Skeletal muscle cell (primary cell): Measurements from ENCODE around the gene NIT2.
"Not testable (repeated sequence)": the region's sequence is repeated elsewhere in the genome, so short reads cannot be mapped to it uniquely, and the experiment has no call there.

ENCODE experiments used
- DNase-seq: peaks from one replicate; pipeline ENCODE4 v3.0.0-alpha.2; 2010; ENCODE audit warnings: low read depth
- H3K4me3 ChIP-seq: 2 replicates; pipeline ENCODE4 v1.5.1; 2011; ENCODE audit warnings: low read depth, mild to moderate bottlenecking, control low read depth, low read length, moderate library complexity

NIT2 gene, protein sequence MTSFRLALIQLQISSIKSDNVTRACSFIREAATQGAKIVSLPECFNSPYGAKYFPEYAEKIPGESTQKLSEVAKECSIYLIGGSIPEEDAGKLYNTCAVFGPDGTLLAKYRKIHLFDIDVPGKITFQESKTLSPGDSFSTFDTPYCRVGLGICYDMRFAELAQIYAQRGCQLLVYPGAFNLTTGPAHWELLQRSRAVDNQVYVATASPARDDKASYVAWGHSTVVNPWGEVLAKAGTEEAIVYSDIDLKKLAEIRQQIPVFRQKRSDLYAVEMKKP

DNA sequence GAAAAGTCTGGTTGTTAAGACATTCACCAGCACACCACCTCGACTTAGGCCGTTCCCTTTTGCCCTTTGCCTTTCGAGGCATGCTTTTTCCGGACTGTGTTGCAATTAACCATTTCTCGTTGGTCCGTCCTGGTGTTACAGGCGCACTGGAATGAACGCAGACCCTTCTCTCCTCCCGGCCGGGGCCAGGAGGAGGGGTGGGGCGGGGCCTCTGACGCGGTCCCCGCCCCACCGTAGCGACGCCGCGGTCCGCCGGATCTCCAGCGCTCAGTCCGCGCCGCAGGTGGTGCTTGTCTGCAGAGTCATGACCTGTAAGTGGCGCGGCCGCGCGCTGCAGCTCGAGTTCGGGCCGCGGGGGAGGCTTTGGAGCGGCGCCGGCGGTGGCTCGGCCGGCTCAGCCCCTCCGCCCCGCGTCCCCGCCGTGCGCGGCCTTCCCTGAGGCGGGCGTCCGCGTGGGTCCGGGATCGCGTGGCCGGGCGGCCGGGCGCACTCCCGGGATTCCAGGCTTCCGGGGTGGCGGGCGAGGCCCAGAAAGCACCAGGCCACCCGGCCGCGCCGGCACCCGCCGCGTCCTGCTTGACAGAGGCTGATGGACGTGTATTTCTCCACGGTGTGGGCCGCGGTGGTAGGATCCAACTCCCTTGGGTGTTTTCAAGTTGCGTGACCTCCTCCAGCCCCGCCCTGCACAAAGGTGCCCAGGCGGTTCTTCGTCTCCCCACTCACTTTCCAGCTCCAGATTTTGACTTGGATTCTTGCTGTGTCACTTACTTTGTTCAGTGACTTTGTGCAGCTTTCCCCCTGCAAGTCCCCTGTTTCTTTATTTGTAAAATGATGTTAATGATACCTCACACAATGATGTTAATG lies at the start of gene NIT2:
NIT2 (plus strand) TSS at position 270 of the 864 bp plus-strand sequence; CDS start at position 305, 35 bp downstream.
- H3K4me3 ChIP-seq, result peak within 1 kb of the TSS; percentile 52
- DNase-seq, result peak; percentile 39

DNA sequence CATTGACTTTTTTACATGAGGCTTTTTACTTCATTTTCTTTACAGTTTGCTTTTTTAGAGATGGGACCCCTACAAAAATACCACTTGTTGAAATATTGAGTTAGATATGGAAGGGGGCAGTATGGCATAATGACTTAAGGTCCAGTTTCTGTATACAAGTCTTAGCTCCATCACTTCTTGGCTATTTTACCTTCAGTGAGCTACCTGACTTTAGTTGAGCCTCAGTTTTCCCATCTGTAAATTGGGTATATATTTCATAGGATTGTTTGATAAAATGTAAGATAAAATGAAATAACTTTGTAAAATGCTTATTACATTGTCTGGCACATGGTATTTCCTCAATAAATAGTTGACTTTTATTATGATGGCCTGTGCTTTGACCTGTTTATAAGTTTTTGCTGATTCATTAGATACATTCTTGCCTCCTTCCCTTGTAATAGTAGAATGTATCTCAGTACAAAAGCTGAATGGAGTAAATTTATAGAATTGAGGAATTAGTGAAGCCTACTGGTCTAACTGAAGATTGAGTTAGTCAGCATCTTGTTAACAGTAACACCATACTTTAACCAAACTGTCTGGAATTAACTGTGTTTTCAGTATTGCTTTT lies 46.2 kb upstream of the NIT2 start:
- no peak overlapping the region for H3K4me3 ChIP-seq
- DNase-seq, result no peak

DNA sequence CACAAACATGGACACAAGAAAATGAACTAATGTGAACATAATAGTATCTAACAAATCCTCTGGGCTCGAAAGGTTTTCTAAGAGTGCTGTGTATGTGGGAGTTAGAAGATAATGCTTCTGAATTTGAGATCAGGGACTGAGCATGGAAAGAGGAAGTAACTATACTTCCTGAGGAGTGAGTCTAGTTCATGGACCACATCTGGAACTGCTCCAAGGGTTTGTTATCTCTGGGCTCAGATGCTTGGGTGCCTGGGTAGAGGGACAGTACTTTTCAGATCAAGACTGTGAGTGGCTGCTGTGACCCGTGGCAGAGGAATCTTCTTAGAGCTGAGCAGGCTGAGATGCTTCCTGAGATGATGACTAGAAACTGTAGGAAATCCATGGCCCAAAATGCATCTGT lies 45.2 kb upstream of the NIT2 start:
- no peak overlapping the region for H3K4me3 ChIP-seq
- DNase-seq, result no peak

DNA sequence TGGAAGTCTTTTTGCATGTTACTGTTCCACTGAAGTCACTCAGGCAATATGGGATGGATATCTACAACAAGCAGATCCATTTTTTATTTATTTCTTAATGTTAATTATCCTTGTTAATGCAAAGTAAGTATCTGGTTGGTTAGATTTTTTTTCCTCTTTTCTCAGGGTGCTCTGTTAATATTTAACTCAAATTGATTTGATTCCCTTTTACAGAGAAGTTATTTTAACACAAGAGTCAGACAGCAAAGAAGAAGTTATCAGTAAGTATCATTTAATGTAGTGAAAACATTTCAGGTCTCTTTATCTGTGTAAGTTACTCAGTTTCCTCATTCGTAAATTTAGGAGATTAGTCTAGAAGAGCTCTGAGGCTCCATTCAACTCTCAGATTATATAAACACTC lies 39.5 kb upstream of the NIT2 start:
- no peak for DNase-seq
- H3K4me3 ChIP-seq, result no peak overlapping the region

DNA sequence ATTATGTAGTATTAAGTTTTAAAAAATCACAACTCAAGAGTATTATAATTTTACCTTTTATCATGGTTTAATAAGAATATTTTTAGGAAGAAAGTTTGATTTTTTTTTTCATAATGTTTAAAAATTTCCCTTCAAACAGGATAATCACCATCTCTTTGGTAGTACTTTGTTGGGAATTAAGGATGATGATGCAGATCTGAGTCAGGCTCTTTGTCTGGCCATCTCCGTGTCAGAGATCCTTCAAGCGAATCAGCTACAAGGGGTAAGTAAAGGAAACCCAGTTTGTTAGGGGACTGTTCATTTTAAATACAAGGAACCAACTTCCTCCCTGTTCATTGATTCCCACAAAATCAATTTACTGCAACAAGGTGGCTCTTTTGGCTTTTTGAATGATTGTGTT lies 36.8 kb upstream of the NIT2 start:
- no peak overlapping the region for H3K4me3 ChIP-seq
- peak; percentile 1 for DNase-seq

DNA sequence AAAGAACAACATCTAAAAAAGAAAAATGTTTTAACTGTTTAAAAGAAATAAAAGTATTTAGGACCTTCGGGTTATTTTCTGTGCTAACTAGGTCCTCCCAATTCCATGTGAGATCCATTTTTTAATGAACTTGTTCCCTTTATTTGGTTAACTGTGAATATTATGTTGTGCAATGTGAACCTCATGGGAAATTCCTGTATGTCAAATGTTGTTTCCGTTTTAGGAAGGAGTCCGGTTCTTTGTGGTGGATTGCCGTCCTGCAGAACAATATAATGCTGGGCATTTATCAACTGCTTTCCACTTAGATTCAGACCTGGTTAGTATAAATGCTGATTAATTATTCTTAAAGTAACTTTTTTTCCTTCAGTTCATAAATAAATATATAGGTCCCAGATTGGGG lies 35.5 kb upstream of the NIT2 start:
- no peak overlapping the region for H3K4me3 ChIP-seq
- no peak for DNase-seq

DNA sequence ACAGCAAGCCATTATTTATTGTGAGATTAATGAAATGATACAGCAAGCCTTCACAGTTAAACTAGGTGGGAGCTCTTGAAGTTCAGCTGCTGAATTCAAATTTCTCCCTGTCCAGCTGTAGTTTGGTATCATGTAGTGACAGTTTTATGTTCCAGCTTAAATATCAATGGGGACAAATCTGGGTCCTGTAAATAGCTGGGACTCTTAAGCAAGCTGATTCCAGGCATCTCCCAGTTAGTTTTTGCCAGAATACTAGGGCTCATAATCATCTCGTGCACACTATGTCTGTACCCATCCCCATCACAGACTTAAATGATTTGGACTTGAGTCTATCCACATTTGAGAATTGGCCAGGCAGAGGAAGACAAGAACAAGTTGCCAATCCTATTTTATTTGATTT lies 27.9 kb upstream of the NIT2 start:
- H3K4me3 ChIP-seq, result no peak overlapping the region
- DNase-seq, result no peak

DNA sequence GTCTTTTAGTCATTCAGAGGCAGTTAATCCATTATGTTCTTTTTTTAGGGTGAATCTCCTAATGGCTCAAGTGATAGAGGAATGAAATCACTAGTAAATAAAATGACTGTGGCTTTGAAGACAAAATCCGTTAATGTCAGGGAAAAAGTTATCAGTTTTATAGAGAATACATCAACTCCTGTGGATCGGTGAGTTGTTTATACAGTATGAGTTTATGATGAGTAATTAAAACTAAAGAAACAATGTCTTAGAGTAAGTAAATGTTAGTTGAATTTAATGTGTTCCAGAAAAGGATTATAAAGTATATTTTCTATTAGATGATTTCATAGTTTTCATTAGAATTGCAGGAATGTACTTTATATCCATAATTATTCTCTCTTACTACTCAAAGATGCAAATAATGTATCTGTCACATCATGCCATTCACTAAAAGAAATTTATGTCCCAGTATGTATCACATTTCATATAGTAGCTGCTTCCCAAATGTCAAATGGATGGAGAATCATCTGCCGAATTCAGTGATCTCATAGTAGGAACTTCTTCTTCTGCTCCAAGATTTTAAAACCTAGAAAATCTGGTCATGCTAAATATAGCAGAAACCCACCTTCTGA lies 24.1 kb upstream of the NIT2 start:
- no peak for DNase-seq
- no peak overlapping the region for H3K4me3 ChIP-seq

DNA sequence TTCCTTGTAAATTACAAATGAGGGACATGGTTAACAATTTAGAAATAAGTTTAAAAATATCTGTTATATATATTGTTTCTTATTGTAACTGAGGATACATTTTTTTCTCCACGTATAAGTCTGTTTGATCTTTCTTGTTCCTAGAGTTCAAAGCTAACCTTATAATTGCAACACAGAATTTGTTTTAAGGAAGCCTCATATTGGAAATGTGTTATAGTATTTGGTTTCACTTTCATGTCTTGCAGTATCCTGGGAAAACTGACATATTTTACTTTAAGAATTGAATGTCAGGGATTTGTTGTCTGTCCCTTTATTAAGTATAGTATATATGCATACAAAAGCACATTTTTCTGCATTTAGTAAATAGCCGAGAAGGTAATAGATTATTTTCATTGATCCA lies 23.5 kb upstream of the NIT2 start:
- no peak for DNase-seq
- no peak overlapping the region for H3K4me3 ChIP-seq

DNA sequence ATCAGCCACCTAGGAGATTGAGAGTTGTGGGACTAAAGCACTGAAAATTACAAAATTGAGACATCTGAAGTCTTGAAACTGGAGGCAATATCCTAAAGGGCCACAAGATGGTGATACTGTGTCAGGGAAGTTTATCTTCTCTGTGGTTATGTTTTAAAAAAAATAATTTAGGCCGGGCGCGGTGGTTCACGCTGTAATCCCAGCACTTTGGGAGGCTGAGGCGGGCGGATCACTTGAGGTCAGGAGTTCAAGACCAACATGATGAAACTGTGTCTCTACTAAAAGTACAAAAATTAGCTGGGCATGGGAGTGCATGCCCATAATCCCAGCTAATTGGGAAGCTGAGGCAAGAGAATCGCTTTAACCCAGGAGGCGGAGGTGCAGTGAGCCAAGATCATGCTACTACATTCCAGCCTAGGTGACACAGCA lies 17.9 kb upstream of the NIT2 start:
- DNase-seq, result peak; percentile 25

DNA sequence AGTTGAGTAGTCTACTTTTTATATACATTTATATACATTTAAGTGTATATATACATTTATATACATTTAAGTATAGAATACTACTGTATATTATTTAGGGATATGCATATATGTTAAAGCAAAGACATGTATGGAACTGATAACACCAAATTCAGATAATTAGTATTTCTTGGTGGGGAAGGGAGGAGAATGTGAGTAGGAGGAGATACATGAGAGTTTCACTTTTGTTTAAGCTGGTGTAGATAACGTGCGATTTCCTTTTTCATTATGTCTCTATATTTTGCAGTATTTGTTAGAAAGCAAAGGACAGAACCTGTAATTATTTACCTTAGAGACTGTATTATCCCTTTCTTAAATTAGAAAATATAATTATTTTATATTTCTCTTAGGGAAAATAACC lies 16.6 kb upstream of the NIT2 start:
- no peak overlapping the region for H3K4me3 ChIP-seq
- no peak for DNase-seq

More for the DNA sequence above, 17.9 kb upstream of the NIT2 start:
- no peak overlapping the region for H3K4me3 ChIP-seq

DNA sequence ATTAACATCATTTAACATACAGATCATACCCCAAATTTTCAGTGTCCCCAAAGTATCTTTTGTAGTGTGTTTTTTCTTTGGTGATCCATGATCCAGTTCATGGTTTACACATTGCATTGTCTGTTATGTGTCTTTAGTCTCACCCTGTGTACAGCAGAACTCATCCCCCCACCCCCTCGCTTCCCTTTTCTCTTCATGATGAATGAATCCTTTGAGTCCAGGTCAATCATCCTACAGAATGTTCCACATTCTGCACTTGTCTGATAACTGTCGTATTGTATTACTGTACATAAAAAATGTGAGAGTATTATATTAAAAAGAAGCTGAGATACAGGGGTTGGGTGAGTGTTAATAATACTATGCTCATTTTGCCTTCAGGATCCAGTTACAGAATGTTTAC lies 14.6 kb upstream of the NIT2 start:
- DNase-seq, result no peak
- H3K4me3 ChIP-seq, result no peak overlapping the region

DNA sequence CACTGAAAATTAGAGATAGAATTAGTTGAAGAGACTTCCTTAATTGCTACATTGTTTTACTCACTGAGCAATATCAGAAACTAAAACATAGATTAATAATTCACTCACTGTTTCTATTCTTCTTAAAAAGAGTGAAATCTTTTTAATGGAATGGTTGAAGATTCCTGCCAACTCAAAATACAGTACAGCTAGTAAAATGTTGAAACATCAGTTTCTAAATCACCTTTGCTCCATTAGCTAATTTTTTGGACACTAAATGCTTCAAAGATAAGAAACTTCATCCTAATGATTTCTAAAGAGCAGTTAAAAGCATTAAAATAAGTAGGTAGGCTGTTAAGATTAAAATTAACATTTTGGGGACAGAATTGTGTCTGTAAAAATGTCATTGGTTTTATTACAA lies 10.5 kb upstream of the NIT2 start:
- no peak overlapping the region for H3K4me3 ChIP-seq
- DNase-seq, result no peak

DNA sequence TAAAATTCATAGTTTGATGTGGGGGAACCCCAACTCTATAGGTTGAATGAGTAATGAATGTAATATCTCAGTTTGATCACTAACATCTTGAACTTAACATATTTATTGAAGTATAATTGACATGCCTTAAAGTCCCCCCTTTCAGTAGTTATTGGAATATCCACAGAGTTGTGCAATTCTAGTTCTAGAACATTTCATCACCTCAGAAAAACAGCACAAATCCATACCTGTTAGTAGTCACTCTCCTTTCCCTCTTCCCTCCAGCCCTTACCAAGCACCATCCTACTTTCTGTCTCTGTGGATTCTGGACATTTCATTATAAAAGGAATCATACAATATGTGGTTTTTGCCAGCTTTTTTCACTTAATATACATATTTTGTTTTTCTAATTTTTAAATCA lies 8.7 kb upstream of the NIT2 start:
- DNase-seq, result no peak
- H3K4me3 ChIP-seq, result no peak overlapping the region

DNA sequence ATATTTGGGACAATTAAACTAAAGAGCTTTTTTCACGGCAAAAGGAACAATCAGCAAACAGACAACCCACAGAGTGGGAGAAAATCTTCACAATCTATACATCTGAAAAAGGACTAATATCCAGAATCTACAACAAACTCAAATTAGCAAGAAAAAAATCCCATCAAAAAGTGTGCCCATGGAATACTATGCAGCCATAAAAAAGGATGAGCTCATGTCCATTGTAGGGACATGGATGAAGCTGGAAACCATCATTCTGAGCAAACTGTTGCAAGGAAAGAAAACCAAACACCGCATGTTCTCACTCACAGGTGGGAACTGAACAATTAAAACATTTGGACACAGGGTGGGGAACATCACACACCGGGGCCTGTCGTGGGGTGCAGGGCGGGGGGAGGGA lies 7.2 kb upstream of the NIT2 start:
- H3K4me3 ChIP-seq, DNase-seq: not testable (repeated sequence)

DNA sequence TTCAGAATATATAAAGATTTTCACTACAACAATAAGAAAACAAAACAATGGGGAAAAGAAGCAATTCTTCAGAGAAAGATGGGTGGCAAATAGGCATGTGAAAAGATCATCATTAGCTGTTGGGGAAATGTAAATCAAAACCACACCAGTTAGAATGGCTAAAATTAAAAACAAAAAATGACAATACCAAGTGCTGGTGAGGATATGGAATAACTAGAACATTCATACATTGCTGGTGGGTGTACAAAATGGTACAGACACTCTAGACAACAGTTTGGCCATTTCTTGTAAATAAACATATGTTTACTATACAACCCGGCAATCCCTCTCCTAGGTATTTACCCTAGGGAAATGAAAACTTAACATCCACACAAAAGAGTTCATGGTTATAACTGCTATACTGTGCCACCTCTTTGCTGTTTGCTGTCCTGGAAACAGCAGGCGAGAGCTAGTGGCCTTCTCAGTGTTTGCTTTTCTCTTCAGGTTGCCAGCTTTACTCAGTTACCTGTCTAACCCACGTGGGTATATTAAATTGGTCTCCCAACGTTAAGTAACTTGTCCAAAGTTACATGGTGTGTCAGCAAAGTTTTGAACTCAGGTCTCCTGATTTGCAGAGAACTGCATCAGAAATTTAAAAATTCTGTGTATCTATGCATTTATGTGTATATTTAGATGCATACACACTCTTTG lies 4.6 kb upstream of the NIT2 start:
- DNase-seq, result no peak
- H3K4me3 ChIP-seq, result no peak overlapping the region

DNA sequence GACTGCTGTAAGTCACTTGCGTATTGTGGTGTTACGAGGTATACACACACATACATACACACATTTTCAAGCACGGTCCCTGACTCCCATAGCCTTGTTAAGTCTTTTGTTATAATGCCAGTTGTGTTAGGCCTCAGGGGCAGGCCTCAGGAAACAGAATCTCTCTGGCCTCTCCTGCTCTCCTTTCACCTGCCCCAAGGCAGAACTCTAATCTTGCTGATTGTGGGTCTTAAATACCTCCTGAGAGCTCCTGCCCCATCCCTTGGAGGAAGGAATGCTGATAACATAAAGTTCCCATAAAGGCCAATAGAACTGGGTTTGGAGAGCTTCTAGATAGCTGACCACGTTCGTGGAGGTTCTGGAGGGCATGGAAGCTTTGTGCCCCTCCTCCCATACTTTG lies 3.9 kb upstream of the NIT2 start:
- DNase-seq, result no peak
- H3K4me3 ChIP-seq, result no peak overlapping the region

DNA sequence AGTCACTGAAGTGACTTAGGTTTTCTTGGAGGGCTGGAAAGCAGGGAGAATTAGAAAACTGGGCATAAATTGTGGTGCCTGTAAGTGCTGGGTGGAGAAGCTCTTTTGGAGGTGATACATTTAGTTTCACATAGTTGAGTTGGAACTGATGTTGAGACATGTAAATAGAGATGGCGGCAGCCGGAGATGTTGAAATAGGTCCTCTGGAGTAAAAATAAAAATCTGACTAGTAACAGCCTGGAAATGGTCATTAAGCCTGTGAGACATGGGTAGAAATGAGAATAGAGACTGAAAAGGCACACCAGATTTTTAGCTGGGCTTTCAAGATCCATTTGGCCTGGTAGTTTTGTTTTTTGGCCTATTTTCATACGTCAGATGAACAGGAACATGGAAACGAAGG lies 2.9 kb upstream of the NIT2 start:
- DNase-seq, result no peak
- no peak overlapping the region for H3K4me3 ChIP-seq

DNA sequence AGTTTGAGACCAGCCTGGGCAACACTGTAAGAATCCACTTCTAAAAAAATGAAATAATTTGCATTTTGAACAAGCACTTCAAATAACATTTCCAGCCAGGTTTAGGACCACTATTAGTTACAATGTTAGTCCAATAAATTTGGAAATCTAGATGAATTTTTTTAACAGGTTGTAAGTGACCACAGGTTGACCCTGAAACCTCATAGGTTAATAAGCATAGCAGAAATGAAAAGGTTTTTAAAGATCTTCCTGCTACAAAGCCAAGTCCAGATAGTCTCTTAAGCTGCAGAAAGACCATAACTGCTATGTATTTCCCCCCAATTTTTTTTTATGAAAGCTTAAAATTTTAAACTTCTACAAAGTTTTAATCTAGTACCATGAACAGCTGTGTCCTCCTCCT lies 1.5 kb upstream of the NIT2 start:
- no peak overlapping the region for H3K4me3 ChIP-seq
- DNase-seq, result no peak
